HG02884 (cell line): ENCODE data around the gene SZT2.
A peak's percentile ranks its signal among the peaks of the same experiment; 100 is the strongest.
"Not testable (repeated sequence)": the region's sequence is repeated elsewhere in the genome, so short reads cannot be mapped to it uniquely, and the experiment has no call there.

Experiments used
- ATAC-seq: cut with Tn5 transposase; IDR thresholded peaks from one replicate; pipeline ENCODE4 v1.9.1; 2021; ENCODE audit warnings: mild to moderate bottlenecking, moderate library complexity; ENCODE audit not compliant: unreplicated experiment

The SZT2 gene

DNA sequence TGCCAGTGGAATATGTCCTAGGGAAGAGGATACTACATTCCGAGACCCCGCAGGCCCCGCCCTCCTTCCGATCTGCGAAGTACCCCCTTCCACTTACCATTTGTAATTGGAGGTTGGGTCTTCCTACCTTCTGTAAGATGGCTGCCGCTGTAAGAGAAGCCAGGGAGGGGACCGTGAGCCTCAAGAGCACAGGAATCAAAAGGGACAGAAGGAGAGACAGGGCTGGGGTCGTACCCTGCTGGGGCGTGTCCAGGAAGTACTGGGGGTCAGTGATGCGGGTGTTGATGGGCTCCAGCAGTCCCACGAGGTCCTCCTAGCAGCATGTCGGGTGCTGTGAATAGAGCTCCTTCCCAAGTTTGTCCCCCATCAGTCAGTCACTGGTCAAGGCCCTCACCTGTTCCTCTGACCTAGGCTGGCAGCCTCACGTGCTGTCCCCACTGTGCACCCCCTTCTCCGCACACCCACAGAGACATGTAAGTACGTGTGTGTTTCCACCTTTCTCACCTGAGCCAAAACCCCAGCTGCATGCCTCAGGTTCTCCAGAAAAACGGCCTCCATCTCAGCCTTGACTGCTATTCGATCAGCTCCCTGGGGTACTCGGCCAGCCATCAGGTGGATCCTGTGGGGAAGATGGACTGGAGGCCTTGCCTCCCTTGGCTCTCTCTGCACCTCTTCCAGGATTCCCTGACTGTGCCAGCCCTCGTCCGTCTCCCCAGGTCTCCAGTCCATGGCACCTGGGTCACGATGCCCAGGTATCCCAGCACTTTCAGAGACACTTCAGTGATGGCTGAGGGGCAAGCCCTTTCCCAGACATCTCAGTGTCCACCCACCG, 62.2 kb downstream of the SZT2 start:
- no peak for ATAC-seq

DNA sequence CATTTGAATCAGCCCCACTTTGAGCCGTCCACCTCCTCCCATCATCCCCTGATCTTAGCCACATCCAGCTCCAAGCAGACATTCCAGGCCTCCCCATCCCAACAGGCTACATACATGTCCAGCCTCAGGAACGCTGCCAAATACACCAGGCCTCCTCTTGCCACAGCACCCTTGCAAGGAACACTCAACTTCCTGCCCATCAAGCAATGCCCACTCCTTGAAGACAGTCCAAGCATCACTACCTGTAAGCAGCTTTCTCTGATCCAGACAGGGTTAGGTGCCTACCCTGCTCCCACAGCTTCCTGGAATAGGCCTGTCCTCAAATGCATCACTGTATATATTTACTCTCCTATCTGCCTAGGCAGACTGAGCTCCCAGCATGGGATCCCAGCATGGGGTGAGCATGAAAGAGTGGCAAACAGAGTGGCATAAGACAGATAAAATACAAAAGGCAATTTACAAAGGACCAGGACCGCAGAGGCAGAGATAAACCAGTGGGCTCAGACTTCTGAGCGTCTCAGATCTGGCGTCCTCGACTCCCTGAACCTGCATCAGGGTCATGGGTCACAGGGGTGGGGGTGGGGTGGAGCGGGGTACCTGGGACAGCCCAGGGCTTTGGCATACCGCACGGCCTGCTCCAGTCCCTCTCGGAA, 63.2 kb downstream of the SZT2 start:
- ATAC-seq: no peak

DNA sequence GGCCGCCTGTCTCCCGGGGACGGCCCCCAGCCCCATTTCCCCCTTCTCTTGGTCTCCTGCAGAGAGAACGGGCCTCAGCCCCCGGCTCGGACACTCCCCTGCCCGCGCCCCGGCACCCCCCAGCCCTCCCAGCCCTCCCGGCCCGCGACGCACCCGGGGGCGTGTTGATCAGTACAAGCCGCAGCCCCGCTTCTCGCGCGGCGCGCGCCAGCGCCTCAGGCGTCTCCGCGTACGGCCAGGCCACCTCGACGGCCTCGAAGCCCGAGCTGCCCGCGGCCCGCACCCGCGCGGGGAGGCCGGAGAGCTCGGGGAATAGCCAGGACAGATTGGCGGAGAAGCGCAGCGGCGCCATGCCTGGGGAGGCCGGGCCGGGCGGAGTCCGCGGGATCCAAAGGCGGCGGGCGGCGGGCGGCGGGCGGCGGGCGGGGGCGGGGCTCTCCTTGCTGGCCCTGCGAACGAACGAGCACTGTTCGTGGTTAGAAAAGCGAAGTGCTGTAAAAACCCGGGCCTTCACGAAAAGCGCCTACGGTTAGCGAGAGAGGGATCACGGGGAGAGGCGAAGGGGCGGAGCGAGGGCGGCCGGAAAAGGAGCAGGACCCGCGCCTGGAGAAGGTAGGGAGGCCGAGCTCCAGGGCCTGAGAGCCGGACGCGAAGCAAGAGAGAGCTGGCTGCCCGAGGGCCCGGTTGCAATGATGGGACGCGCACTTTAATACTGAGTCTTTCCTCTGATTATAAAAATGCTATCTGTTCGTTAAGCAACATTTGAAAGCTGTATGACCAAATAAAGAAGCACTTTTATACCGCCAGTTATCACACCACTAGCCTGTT, 64.0 kb downstream of the SZT2 start, which contains the start of gene HYI:
Gene HYI, minus strand, starts transcription at position 490 of the 828 bp plus-strand sequence. Its CDS starts 138 bp downstream, at position 352.
- ATAC-seq: no peak

DNA sequence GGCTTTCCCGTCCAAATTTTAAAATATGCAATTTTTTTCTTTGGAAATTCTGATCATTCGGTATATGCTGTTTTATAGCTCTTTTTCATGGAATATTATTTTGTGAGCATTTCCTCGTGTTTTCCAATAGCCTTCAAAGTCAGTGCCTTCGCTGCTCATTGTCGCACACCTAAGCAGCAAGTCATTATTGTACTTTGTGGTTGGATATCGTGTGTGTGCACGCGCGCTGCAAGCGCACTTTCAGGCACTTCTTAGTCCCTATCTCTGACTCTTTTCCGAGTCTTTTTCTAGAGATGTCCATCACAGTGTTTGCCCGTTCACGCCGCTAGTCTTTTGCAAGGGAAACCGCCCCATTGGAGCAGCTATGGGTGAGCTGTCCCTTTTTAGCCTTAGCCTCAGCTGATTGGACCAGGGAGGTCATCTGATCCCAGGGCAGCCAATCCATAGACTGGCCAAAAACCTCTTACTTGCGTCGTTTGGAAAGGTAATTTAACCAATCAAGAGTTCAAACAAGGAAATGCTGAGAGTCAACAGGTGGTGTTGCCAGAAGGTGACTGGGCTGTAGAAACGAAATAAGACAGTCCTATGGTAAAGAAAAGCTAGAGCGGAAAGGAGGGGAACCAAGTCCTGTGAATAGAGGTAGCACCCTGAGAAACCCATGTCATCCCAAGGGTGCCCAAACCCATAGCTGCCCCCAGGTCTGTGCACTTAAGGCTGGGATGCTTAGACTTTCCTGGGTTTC, 64.7 kb downstream of the SZT2 start:
- peak; percentile 56 for ATAC-seq

DNA sequence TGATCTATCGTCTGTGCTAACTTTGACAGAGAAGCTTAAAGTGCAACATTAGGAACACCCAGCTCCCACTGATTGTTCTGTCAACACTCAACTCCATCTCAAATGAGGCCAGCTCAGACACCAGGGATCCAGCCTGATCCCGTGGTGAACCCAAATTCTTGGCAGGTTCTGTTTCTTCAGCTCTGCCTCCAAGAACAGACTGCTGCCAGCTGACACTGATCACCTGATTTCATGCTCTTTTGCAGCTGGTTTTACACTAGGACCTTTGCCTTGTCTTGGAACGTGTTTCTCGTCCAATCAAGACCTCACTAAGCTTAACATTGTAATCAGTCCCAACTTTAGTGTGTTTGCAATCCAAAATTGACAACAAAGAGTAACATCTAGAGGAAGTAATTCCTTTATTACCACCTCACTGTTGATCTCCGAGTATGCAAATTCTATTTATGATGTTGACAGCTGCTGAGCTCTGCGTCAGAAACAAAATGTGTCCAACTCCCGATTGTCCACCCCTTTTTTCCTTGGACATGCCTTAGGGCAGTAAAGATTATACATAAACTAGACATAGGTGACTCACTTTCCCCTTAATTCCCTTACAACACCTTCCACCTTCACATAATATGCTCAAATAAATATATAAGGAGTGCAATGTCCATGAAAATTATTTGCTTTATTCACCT, 65.7 kb downstream of the SZT2 start:
- ATAC-seq: no peak

DNA sequence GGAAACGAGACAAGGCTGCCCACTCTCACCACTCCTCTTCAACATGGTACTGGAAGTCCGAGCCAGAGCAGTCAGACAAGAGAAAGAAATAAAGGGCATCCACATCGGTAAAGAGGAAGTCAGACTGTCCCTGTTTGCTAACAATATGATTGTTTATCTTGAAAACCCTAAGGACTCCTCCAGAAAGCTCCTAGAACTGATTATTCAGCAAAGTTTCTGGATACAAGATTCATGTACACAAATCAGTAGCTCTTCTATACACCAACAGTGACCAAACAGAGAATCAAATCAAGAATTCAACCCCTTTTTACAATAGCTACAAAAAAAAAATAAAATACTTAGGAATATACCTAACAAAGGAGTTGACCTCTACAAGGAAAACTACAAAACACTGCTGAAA, 68.7 kb downstream of the SZT2 start:
- not testable (repeated sequence) for ATAC-seq

DNA sequence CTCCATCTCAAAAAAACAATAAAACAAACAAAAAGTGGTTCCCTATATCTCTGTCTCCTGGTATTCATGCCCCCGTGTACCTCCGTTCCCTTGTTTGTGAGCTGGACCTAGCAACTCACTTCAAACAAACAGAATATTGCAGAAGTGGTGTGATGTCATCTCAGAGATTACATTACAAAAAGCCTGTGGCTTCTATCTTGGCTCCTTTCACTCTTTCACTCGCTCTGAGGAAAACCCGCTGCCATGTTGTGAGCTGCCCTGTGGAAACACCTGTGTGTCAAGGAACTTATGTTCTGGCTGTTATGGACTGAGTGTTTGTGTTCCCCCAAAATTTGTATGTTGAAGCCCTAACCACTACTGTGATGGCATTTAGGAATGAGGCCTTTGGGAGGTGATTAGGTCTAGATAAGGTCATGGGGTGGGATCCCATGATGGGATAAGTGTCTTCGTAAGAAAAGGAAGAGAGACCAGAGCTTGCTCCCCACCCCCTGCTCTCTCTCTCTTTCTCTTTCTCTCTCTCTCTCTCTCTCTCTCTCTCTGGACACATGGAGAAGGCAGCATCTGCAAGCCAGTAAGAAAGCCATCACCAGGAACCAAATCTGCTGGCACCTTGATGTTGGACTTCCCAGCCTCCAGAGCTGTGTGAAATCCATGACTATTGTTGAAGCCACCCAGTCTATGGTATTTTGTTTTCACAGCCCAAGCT, 71.4 kb downstream of the SZT2 start:
- ATAC-seq: no peak

DNA sequence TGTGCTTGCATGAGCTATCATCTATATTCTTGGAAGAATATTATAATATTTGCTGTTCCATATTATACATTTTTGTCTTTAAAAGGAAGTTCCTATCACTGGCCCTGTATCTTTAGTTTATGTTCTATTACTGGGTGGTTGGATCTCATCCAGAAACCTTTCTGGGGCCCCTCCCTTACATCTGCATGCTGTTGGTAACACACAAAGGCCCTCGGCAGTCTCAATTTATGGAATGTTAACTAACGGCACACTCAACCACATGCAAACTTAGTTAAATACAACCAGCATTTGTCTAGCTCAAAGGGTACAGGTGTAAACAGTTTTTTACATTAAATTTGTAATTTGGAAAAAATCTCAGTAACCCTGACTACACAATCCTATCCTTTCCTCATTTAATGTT, 73.8 kb downstream of the SZT2 start:
- ATAC-seq: no peak

DNA sequence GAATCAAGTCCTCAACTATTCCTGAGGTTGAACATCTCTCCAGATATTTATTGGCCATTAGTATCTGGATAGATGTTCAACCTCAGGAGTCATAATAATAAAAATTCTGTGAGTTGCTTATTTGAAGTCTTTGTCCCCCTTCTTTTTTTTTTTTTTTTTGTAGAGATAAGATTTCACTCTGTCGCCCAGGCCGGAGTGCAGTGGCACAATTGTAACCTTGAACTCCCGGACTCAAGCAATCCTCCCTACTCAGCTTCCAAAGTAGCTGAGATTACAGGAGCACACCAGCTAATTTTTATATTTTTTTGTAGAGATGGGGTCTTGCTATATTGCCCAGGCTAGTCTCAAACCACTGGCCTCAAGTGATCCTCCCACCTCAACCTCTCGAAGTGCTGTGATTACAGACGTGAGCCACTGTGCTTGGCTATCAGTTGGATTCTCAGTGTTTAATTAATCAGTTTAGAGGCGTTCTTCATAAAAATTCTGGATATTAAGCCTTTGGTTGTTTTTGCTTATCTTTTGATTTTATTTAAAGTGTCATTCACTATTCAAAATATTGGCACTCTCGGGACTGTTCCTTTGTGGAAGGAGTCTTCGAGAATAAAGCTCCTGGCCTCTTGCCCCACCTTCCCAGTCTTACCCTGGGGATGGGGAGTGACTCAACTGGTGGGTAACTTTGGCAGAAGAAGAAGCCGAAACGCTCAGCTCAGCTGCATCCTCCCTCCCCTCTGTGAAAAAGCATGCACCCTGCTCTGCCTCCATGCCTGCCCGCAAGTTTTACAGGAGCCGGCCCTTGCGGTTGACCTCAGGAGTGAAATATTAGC, 75.2 kb downstream of the SZT2 start:
- ATAC-seq: no peak

DNA sequence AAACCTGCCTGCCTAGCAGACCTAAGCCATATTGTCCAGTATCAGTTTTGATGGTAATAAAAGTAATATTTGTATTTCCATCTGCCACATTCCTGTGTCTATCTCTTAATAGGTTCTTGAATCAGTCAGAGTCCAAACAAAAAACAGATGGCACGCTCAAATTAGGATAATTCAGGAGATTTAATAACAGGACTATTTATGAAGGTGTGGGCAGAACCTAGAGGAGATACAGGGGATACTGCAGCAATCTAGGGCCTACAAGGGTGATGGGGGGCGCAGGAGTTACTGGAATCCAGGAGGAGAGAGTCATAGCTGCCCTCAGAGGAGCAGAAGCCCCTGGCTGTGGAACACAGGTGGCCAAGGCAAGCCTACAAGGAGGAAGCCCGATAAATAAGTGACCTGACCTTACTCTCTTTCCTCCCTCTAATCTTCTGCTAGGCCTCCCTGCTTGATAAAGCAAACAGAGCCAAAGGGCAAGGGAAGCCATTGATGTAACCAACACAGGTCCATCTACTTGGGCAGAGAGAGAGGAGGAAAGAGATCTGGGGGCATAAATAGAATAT, 75.9 kb downstream of the SZT2 start:
- ATAC-seq: no peak

DNA sequence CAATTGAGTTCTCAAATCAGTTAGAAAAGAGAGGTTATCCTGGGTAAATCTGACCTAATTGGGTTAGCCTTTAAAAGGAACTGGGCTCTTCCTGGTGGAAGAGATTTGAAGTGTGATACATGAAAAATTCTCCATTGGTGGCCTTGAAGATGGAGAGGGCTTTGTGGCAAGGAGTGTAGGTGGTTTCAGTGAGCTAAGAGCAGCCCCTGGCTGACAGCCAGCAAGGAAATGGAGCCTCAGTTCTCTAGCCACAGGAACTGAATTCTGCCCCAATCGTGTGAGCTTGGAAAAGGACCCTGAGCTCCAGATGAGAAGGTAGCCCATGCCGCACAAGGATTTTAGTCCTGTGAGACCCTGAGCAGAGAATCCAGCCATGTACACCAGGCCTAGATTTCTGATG, 76.7 kb downstream of the SZT2 start:
- ATAC-seq: no peak

DNA sequence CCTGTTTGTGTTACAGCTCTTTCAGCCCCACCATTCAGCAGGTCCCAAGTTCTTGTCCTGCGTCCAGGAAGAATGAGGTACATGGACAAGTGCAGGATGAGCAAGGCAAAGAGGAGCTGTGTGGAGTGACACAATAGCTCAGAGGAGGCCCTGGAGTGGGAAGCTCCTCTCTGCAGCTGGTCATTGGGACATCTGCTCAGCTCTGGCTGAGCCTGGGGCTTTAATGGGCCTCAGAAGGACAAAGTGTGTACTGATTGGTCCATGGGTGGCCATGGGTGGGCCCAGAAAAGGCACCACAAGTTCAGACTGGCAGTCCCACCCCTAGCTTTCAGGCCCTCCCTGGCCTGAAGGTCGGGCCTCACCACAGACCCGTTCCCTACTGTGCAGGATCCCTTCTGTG, 78.7 kb downstream of the SZT2 start:
- no peak for ATAC-seq

DNA sequence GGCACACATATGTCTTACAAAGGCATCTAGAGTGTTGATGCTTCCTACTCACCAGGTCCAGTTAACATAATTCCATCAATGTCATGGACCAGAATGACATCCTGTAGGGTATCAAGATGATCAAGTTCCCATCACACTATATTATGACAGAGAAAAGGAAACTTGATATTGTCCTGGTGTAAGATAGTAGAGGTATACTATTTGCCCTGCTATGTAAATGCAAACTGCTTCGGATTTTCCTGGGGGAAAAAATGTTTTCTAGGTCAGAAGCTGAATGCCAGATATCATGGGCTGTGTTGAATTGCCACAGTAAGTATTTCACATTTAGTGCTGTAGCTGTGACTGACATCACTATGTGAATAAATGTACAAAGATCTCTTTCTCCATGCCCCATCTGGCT, 80.2 kb downstream of the SZT2 start:
- no peak for ATAC-seq

DNA sequence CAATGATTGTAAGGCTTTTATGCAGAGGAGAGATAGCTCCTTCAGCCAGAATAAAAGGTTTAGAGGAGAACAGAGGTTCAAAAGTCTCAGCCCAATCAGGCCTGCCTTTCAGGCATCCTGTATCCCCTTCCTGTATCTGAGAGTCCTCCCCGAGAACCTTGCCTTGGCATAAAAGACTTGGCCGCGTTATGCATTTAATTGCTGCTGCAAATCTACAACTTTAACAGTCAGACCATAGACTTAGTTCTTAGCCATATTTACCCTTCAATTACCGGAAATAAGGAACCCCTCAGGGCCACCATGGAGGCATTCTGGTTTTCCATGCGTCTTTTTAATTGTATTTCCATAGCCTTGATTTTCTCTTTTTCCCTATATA, 82.4 kb downstream of the SZT2 start:
- ATAC-seq: no peak

DNA sequence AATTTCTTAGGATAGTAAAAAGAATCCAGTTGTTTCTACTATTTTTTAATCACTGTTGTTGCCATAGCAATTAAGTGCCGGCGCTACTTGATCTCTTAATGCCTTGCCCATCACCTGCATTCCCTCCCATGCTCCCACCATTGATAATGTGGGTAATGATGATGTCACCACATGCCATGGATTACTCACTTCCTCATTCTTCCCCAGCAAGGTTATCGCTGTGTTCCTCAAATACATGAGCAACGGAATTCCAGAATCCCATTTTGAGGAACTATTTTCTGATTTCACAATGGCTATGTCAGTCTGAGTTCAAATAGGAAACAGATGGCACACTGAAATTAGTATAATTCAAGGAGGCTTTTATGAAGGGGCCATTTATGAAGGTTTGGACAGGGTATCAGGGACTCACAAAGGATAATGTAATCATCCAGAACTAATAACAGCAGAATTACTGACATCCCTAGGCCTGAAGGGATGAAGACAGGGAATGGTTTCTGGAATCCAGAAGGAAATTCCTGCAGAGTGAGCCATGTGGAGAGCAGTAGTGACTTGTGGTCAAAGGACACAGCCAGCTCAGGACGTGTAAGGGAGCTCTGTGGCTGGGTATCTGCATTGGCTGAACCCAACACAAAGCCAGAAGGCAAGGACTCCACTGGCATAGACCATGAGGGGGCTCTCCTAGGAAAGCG, 82.9 kb downstream of the SZT2 start:
- ATAC-seq: not testable (repeated sequence)

DNA sequence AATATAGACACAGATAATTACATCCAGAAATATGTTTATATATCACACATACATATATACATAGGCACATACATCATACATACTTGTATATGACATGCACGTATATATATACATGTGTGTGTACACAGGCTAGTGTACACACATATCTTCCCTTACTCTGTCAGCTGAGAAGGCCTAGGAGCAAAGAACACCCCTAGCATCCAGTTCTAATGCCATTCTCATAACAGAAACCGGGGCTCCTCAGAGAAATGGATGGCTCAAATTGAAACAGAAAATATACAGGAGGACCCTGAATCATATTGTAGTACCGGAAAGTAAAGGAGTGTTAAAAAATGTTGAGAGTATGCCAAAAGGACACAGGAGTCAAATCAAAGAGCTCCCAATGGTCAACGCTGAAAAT, 83.8 kb downstream of the SZT2 start:
- no peak for ATAC-seq

DNA sequence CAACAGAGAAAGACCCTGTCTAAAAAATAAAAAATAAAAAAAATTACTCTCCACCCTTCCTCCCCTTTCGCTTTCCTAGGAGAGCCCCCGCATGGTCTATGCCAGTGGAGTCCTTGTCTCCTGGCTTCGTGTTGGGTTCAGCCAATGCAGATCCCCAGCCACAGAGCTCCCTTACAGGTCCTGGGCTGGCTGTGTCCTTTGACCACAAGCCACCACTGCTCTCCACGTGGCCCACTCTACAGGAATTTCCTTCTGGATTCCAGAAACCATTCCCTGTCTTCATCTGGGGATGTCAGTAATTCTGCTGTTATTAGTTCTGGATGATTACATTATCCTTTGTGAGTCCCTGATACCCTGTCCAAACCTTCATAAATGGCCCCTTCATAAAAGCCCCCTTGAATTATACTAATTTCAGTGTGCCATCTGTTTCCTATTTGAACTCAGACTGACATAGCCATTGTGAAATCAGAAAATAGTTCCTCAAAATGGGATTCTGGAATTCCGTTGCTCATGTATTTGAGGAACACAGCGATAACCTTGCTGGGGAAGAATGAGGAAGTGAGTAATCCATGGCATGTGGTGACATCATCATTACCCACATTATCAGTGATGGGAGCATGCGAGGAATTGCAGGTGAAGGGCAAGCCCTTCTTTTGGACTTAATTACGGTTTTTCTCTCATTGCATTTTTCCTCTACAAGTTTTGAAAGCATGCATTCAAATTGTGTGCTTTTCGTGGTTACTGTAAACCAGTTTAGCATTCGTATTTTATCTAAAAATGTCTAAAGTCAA, 86.1 kb downstream of the SZT2 start:
- ATAC-seq: not testable (repeated sequence)
